HUES48 (cell line): ENCODE measurements around the gene FNDC7.
"Not testable (repeated sequence)": the region's sequence is repeated elsewhere in the genome, so short reads cannot be mapped to it uniquely, and the experiment has no call there.

ENCODE experiments used
- H3K27ac ChIP-seq: one replicate; pipeline ENCODE4 v1.7.0; 2013; ENCODE audit warnings: low read depth, low read length, inconsistent platforms
- H3K27me3 ChIP-seq: 2 replicates; pipeline ENCODE4 v1.6.1; 2013; ENCODE audit warnings: mild to moderate bottlenecking, low read length; ENCODE audit not compliant: control insufficient read depth, insufficient read depth
- H3K36me3 ChIP-seq: 2 replicates; pipeline ENCODE4 v1.6.1; 2013; ENCODE audit warnings: low read length; ENCODE audit not compliant: control insufficient read depth, insufficient read depth
- H3K4me1 ChIP-seq: 2 replicates; pipeline ENCODE4 v1.6.1; 2013; ENCODE audit warnings: mild to moderate bottlenecking, low read length; ENCODE audit not compliant: control insufficient read depth, insufficient read depth
- H3K4me3 ChIP-seq: 2 replicates; pipeline ENCODE4 v1.5.1; 2013; ENCODE audit warnings: mild to moderate bottlenecking, low read depth, low read length
- H3K9ac ChIP-seq: 2 replicates; pipeline ENCODE4 v1.6.1; 2013; ENCODE audit warnings: mild to moderate bottlenecking, low read depth, low read length, moderate library complexity
- H3K9me3 ChIP-seq: 2 replicates; pipeline ENCODE4 v1.6.1; 2013; ENCODE audit warnings: low read length; ENCODE audit not compliant: control insufficient read depth, insufficient read depth

The FNDC7 gene, protein sequence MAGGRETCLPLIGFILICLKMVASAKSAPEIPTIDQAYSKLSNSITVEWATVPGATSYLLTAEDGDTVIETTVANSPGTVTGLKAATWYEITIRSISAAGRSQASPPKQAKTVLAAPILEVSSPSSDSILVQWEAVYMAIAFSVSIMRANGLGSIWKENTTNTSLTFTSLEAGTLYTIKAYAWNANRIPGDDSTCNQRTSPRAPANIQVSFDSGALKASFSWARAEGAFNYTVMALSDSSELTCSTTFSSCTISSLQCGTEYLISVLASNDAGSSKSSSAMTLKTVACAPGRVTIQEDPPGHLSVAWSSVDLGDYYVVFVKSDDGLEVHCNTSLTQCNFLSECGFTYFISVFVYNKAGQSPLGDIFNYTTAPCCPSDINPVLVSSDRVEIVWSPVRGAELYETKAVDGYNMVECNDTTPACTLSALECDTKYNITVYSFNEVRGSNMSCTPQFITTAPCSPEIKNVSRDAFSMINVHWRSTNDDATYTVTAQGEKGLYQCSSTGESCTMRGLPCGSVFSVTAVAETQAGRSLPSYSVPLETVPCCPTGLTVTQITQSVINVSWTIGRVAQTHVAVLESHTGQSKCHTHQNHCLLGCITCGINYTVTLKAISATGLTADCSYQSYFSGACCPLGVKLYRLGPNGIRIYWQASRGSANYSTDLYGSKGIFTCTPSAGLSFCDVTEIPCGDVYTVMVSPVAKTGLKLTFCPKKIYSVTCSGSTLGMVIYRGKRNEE

GRCh38 chr1:108712606-108713150 lies at the start of gene FNDC7:
Gene FNDC7, plus strand, starts transcription at chr1:108712908. Its CDS starts 26 bp downstream, at chr1:108712934.
- Histone ChIP-seq H3K4me3 (no peak within 1 kb of the TSS), H3K9ac (no peak within 1 kb of the TSS), H3K4me1 (peaks cover 14% of the 10 kb centered on the region), H3K9me3 (no peaks in the 10 kb centered on the region), H3K27ac (no peak within 1 kb of the TSS), H3K27me3 (no peaks in the 10 kb centered on the region), H3K36me3 (no peaks in the 10 kb centered on the region)

DNA sequence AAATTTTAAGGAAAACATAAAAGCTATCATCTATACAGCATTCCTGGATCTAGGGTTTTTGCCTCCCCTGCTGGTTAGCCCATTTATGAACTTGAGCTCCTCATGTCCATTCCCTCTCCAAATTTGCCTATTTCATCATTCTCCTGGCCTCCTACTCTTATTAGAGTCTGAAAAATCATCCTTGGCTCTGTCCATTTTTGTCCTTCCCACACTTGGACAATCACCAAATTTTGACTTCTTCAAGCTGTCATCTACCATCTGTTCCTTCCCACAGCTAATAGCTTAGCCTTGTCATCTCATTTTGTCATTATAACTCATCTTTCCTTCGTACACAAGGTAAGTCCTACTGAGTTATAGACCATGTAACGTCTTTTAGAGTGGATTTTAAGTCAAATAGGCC lies 49.6 kb upstream of the FNDC7 start:
- no peaks in the 10 kb centered on the region for H3K36me3 ChIP-seq

GRCh38 chr1:108664481-108664880 lies 48.2 kb upstream of the FNDC7 start:
- no peaks in the 10 kb centered on the region; the same call in 1 of the 2 replicates for H3K4me1 ChIP-seq
- peaks cover 23% of the 10 kb centered on the region for H3K27me3 ChIP-seq
- no peak overlapping the region for H3K27ac ChIP-seq
- H3K36me3 ChIP-seq, result no peaks in the 10 kb centered on the region
- H3K9me3 ChIP-seq, result no peaks in the 10 kb centered on the region
- H3K9ac ChIP-seq, result no peak overlapping the region
- H3K4me3 ChIP-seq, result no peak overlapping the region

More for the DNA sequence above, 49.6 kb upstream of the FNDC7 start:
- H3K9ac ChIP-seq, result no peak overlapping the region
- no peaks in the 10 kb centered on the region for H3K9me3 ChIP-seq
- H3K4me1 ChIP-seq, result no peaks in the 10 kb centered on the region; the same call in 1 of the 2 replicates
- H3K27me3 ChIP-seq, result peaks cover 23% of the 10 kb centered on the region
- H3K4me3 ChIP-seq, result no peak overlapping the region
- no peak overlapping the region for H3K27ac ChIP-seq

- no peaks in the 10 kb centered on the region for H3K36me3 ChIP-seq
- no peak overlapping the region for H3K9ac ChIP-seq
- H3K9me3 ChIP-seq, result no peaks in the 10 kb centered on the region
- H3K4me3 ChIP-seq, result no peak overlapping the region
- peaks cover 23% of the 10 kb centered on the region for H3K27me3 ChIP-seq
- no peak overlapping the region for H3K27ac ChIP-seq
- H3K4me1 ChIP-seq, result no peaks in the 10 kb centered on the region; the same call in 1 of the 2 replicates
These were observed 47.6 kb upstream of the FNDC7 start for GRCh38 chr1:108665067-108665466.

DNA sequence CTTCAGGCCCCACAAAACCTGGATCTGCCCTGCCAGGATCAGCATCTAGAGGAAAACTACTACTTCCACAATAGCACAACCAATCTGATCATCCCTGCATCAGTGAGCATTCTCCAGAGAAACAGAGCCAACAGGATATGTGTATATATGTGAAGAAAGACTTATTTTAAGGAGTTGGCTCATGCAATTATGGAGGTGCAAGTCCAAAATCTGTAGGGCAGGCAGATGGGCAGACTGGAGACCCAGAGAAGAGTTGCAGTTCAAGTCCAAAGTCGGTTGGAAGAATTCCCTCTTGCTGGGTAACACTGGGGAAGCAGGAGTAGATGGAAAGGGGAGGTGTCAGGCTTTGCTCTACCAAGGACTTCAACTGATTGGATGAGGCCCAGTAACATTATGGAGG lies 46.9 kb upstream of the FNDC7 start:
- Histone ChIP-seq H3K9me3 (no peaks in the 10 kb centered on the region), H3K4me1 (no peaks in the 10 kb centered on the region; the same call in 1 of the 2 replicates), H3K9ac (no peak overlapping the region), H3K27me3 (peaks cover 22% of the 10 kb centered on the region), H3K4me3 (no peak overlapping the region), H3K27ac (no peak overlapping the region), H3K36me3 (no peaks in the 10 kb centered on the region)

- not testable (repeated sequence) for H3K27ac ChIP-seq, H3K9ac ChIP-seq, H3K9me3 ChIP-seq, H3K4me1 ChIP-seq, H3K36me3 ChIP-seq, H3K27me3 ChIP-seq, H3K4me3 ChIP-seq
These were observed 45.3 kb upstream of the FNDC7 start for GRCh38 chr1:108667422-108667821.

- Histone ChIP-seq H3K27ac (no peak overlapping the region), H3K36me3 (no peaks in the 10 kb centered on the region), H3K9ac (no peak overlapping the region)
These were observed 43.9 kb upstream of the FNDC7 start for GRCh38 chr1:108668777-108669176.

DNA sequence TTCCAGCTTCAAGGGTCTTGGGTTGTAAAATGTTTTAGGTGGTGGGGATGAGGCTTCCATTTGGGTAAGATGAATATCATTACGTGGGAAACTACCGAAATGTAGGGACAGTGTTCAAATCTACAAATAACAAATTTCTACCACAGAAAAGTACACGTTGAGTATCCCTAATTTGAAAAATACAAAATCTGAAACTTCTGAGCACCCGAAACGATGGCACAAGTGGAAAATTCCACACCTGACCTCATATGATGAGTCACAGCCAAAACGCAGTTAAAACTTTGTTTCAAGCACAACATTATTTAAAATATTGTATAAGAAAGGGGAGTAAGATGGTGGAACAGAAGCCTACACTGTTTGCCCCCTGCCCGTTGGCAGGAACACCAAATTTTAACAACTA lies 43.0 kb upstream of the FNDC7 start:
- H3K9me3 ChIP-seq, result no peaks in the 10 kb centered on the region
- H3K4me1 ChIP-seq, result no peaks in the 10 kb centered on the region
- no peak overlapping the region for H3K27ac ChIP-seq
- no peaks in the 10 kb centered on the region for H3K27me3 ChIP-seq
- H3K4me3 ChIP-seq, result no peak overlapping the region
- H3K36me3 ChIP-seq, result no peaks in the 10 kb centered on the region
- no peak overlapping the region for H3K9ac ChIP-seq

More at GRCh38 chr1:108668777-108669176, 43.9 kb upstream of the FNDC7 start:
- no peaks in the 10 kb centered on the region for H3K9me3 ChIP-seq
- no peaks in the 10 kb centered on the region for H3K4me1 ChIP-seq
- no peak overlapping the region for H3K4me3 ChIP-seq
- no peaks in the 10 kb centered on the region for H3K27me3 ChIP-seq

- Histone ChIP-seq H3K36me3 (no peaks in the 10 kb centered on the region), H3K4me3 (no peak overlapping the region), H3K4me1 (no peaks in the 10 kb centered on the region), H3K9me3 (no peaks in the 10 kb centered on the region; the same call in 1 of the 2 replicates), H3K27me3 (no peaks in the 10 kb centered on the region), H3K27ac (no peak overlapping the region), H3K9ac (no peak overlapping the region)
These were observed 42.5 kb upstream of the FNDC7 start for GRCh38 chr1:108670131-108670773.

DNA sequence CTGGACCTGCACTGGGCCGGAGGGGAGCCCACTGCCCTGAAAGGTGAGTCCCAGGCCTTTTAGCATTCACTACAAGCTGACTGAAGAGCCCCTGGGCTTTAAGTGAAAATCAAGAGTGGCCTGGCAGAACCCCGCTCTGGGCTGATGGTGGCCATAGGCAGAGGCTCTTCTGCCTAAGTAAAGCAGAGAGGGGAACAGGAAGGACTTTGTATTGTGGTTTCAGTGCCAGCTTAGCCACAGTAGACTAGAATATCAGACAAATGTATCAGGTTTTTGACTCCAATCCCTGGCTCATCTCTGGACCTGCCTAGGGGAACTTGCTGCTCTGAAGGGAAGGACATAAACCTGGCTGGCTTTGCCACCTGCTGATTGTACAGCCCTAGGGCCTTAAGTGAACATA lies 41.6 kb upstream of the FNDC7 start:
- no peaks in the 10 kb centered on the region for H3K36me3 ChIP-seq
- H3K9me3 ChIP-seq, result no peaks in the 10 kb centered on the region; the same call in 1 of the 2 replicates
- no peaks in the 10 kb centered on the region for H3K4me1 ChIP-seq
- H3K4me3 ChIP-seq, result no peak overlapping the region
- H3K27ac ChIP-seq, result no peak overlapping the region
- H3K9ac ChIP-seq, result no peak overlapping the region
- H3K27me3 ChIP-seq, result no peaks in the 10 kb centered on the region
